T-helper 2 cell (primary cell): ENCODE measurements around the gene ACTR1B.
"Not testable (repeated sequence)": the region's sequence is repeated elsewhere in the genome, so short reads cannot be mapped to it uniquely, and the experiment has no call there.

ENCODE experiments used
- DNase-seq, 5 experiments: peaks; one replicate each; pipeline versions ENCODE4 v3.0.0 to v3.0.0-alpha.2; 2012 to 2022

The ACTR1B gene

GRCh38 chr2:97608745-97609144 is 55.1 kb downstream of the ACTR1B start:
- DNase-seq = not testable (repeated sequence)
